Transverse colon (tissue), 4 donors: ENCODE results near the gene MAF. TPM values are rescaled to one million over a fixed set of nuclear protein-coding genes. Genes with fewer than 3 reads are reported as not detected.

ENCODE experiments used
- DNase-seq: peaks from one replicate; pipeline ENCODE4 v3.0.0-alpha.2; 2019
- H3K27ac ChIP-seq, 4 donors: fragments of 200-600 bp; sonication (generic); 2 replicates each; pipeline ENCODE4 v1.5.1; 2016 to 2018; ENCODE audit warnings: inconsistent platforms in 4 of 4
- H3K27me3 ChIP-seq: fragments of 200-600 bp; sonication (generic); 2 replicates; pipeline ENCODE4 v1.5.1; 2017; ENCODE audit warnings: inconsistent platforms
- H3K36me3 ChIP-seq, 4 donors: fragments of 200-600 bp; sonication (generic); 2 replicates each; pipeline ENCODE4 v1.5.1; 2017 to 2019; ENCODE audit warnings: inconsistent platforms in 4 of 4
- H3K4me1 ChIP-seq, 4 donors: fragments of 200-600 bp; sonication (generic); 2 replicates each; pipeline ENCODE4 v1.5.1; 2017 to 2020; ENCODE audit warnings: inconsistent platforms in 4 of 4
- H3K4me3 ChIP-seq, 4 donors: fragments of 200-600 bp; sonication (generic); 1 replicate in 1 of 4; 2 replicates in 3 of 4; pipeline versions ENCODE4 v1.5.1 to v1.6.1; 2017 to 2019; ENCODE audit warnings: inconsistent platforms in 4 of 4
- H3K9me3 ChIP-seq, 2 donors: fragments of 200-600 bp; sonication (generic); 2 replicates each; pipeline ENCODE4 v1.5.1; 2017 to 2019; ENCODE audit warnings: inconsistent platforms in 2 of 2
- EP300 ChIP-seq: sonication (generic); formaldehyde crosslinking; IDR thresholded peaks from one replicate; pipeline ENCODE4 v1.6.1; 2017; ENCODE audit warnings: antibody characterized with exemption, low read depth
- POLR2A ChIP-seq: fragments of 450-650 bp; IDR thresholded peaks from one replicate; pipeline ENCODE4 v1.6.1; 2016; ENCODE audit warnings: antibody characterized with exemption, mild to moderate bottlenecking, moderate library complexity
- POLR2AphosphoS5 ChIP-seq, 3 donors: sonication (generic); formaldehyde crosslinking; IDR thresholded peaks; one replicate each; pipeline ENCODE4 v1.6.1; 2016; ENCODE audit warnings: antibody characterized with exemption in 3 of 3
- WGBS, 2 donors: methylation state at CpG; one replicate each; pipeline ENCODE4 v1.1.5; 2018; ENCODE audit warnings: low coverage in 1 of 2; 5-methylcytosine and 5-hydroxymethylcytosine counted together
- in situ Hi-C, 4 donors: fragments of 200-750 bp; cut with MboI; loops; one replicate each; pipeline versions ENCODE4 v1.15.0 to v1.15.1; 2017; ENCODE audit warnings: low sequenced_read_pairs in 3 of 4, low pct_ligation_motif_present in 1 of 4, low pct_unique_long_range_greater_than_20kb in 1 of 4
- intact Hi-C: fragments of 100-400 bp; cut with DNase I; formaldehyde crosslinking; loops from one replicate; pipeline ENCODE4 v1.15.1; 2023; ENCODE audit warnings: low total_unique reads
- total RNA-seq, 4 donors: library from RNA; depleted of rRNA; stranded (reverse); fragments of >200 nt; gene quantifications; one replicate each; pipeline ENCODE4 v1.1.0, GENCODE V29; 2016
- TF ChIP-seq, protein P1 (sequence below), 5 experiments: fragments of 200-600 bp in 3 of 5; fragments of 450-650 bp in 2 of 5; sonication (generic) in 3 of 5; IDR thresholded peaks; 1 replicate in 2 of 5; 2 replicates in 3 of 5; pipeline ENCODE4 v1.5.1; 2016 to 2017; ENCODE audit warnings: antibody characterized with exemption in 5 of 5, inconsistent platforms in 3 of 5, mild to moderate bottlenecking in 2 of 5, moderate library complexity in 1 of 5

MAF gene
- total RNA-seq, 4 donors from 2014 or later: 8.4 to 25.2 (median 14.0) TPM

DNA sequence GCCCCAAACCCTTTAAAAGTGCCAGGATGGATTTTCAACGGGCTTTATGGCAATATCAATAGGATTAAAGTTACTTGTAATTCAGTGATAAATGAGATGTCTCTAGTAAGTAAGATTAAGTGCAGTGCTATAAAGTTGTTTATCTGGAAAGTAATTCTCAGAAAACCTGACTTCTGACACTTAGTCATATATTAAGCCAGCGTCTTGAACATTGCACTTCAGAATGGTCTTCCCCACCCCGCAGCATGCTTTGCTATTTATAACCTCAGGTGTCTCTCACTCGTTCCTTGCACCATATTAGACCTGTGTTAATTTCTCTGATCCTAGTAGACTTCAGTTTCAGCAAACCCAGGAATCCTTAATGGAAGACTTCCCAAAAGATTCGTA lies 2.1 kb upstream of the MAF start:
- H3K36me3 ChIP-seq: no peaks in the 10 kb centered on the region
- TF ChIP-seq, protein P1, sequence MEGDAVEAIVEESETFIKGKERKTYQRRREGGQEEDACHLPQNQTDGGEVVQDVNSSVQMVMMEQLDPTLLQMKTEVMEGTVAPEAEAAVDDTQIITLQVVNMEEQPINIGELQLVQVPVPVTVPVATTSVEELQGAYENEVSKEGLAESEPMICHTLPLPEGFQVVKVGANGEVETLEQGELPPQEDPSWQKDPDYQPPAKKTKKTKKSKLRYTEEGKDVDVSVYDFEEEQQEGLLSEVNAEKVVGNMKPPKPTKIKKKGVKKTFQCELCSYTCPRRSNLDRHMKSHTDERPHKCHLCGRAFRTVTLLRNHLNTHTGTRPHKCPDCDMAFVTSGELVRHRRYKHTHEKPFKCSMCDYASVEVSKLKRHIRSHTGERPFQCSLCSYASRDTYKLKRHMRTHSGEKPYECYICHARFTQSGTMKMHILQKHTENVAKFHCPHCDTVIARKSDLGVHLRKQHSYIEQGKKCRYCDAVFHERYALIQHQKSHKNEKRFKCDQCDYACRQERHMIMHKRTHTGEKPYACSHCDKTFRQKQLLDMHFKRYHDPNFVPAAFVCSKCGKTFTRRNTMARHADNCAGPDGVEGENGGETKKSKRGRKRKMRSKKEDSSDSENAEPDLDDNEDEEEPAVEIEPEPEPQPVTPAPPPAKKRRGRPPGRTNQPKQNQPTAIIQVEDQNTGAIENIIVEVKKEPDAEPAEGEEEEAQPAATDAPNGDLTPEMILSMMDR (IDR thresholded peaks at IDR 0.05): no peak
- TF ChIP-seq EP300 (no peak), POLR2AphosphoS5 (IDR thresholded peaks at IDR 0.05) (no peak), POLR2A (no peak)
- peak overlapping the region in 1 of 4 donors; percentile 4 for H3K4me3 ChIP-seq
- H3K27me3 ChIP-seq: peaks cover 13% of the 10 kb centered on the region
- H3K9me3 ChIP-seq: no peaks in the 10 kb centered on the region
- H3K27ac ChIP-seq: peak overlapping the region; percentile 45 to 95 (median 93)
- in situ Hi-C loops: loop anchor here in 3 of 4 donors (10.0 to 25.0 kb wide), 3 partner anchors 890 to 1098 kb away; no protein-coding TSS in a partner anchor
- intact Hi-C loops: loop anchor here (2.0 to 10.0 kb wide), 2 partner anchors 1100 to 1478 kb away; no protein-coding TSS in a partner anchor
- H3K4me1 ChIP-seq: peaks cover 0 to 26% (median 10%) of the 10 kb centered on the region in 4 donors
- 16 to 18% methylated on average over 5 of the region's 5 CpGs for whole genome bisulfite sequencing, 2 donors
- DNase-seq: no peak

DNA sequence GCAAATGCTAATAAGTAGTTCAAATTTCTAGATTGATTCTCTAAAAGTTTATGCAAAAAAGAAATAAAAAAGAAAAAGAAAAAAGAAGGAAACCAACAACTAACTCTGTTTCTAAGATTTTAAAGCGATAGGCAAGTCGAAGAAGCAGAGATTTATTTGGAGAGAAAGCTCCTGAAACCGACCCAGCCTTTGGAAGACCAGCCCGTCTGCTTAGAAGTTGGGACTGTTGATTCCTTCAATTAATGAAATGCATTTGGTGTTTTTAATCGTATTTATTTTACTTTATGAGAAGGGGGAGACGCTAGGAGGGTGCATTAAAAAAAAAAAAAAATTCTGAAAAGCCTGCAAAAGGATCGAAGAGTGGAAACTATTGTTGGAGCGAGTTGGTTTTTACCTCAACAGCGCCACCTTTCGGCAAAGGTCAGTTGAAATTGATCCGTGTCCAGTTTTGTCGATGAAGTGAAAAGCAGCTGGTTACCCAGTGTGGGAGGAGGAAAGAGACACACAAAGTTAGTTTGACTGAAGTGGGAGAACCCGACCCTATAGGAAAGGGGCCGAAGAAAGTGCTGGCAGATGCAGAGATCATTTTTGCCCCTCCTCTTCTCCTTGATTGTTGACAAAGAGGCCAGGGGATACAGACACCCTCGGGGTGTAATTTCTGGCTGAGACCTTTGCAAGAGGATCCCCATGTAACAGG lies 1.5 kb upstream of the MAF start:
- Histone ChIP-seq H3K27ac (peak overlapping the region; percentile 83 to 95 (median 93)), H3K4me3 (peak overlapping the region; percentile 44 to 82 (median 66)), H3K4me1 (peaks cover 0 to 24% (median 10%) of the 10 kb centered on the region in 4 donors), H3K36me3 (no peaks in the 10 kb centered on the region), H3K27me3 (peaks cover 19% of the 10 kb centered on the region), H3K9me3 (no peaks in the 10 kb centered on the region)
- in situ Hi-C loops: loop anchor here in 3 of 4 donors (10.0 to 25.0 kb wide), 3 partner anchors 890 to 1097 kb away; no protein-coding TSS in a partner anchor
- peak; percentile 87 for DNase-seq
- intact Hi-C loops: loop anchor here (2.0 to 10.0 kb wide), 2 partner anchors 1099 to 1477 kb away; no protein-coding TSS in a partner anchor
- TF ChIP-seq, protein P1 (IDR thresholded peaks at IDR 0.05): peak; percentile 76 to 84 (median 82)
- TF ChIP-seq POLR2A (no peak), POLR2AphosphoS5 (IDR thresholded peaks at IDR 0.05) (peak in 1 of 3 donors; percentile 20)
- WGBS, 2 donors: 0 to 2% methylated on average over 13 to 15 of the region's 15 CpGs

DNA sequence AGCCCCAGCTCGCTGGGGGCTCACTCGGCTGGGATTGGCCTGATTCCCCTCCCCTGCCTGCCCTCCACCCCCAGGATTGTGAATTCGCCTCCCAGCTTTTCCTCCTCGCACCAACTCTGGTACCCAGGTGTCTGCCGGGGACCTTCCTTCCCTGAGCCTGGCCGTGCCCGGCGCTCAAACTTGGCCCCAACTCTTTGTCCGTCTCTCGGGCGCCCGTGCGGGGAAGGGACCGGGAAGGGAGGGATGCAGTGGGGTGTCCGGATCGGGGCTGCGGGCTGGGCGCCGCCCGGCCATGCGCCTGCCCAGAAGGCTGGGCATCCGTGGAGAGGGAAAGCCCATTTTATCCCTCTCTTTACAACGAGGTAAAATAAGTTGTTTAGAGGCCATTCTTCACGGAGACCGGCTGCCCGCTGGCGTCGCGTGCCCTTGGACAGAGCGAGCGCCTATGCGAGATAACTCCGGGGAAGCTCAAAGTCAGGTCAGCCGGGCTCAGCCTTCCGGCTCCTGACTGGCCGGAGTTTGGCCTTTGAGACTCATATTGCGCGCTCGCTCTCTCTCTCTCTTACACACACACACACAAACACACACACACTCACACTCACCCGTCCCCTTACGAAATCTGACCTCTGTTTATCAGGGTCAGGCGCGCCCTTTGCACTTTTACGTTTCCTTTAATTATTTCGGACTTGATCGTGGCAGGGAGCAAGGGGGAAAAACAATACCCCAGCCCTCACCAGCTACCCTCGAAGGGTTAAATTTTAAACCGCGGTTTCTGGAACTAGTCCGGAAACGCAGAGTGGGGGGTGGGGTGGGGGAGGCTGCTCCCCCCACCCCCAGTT lies 774 bp upstream of the MAF start:
- Histone ChIP-seq H3K9me3 (no peaks in the 10 kb centered on the region), H3K36me3 (no peaks in the 10 kb centered on the region), H3K27me3 (peaks cover 26% of the 10 kb centered on the region), H3K4me1 (peaks cover 0 to 22% (median 10%) of the 10 kb centered on the region in 4 donors), H3K4me3 (peak overlapping the region; percentile 44 to 82 (median 66)), H3K27ac (peak overlapping the region; percentile 83 to 95 (median 93))
- TF ChIP-seq POLR2A (peak; percentile 61), POLR2AphosphoS5 (IDR thresholded peaks at IDR 0.05) (peak in 2 of 3 donors; percentile 18 to 71), EP300 (no peak)
- intact Hi-C loops (loop anchor here (10.0 kb wide), 1 partner anchor 1477 kb away; no protein-coding TSS in a partner anchor), in situ Hi-C loops (loop anchor here in 3 of 4 donors (10.0 to 25.0 kb wide), 3 partner anchors 889 to 1097 kb away; no protein-coding TSS in a partner anchor)
- WGBS, 2 donors: 1% methylated on average over 41 of the region's 51 CpGs; no CpG with 5 or more reads in 1 of the 2 donors
- peak; percentile 72 for DNase-seq

DNA sequence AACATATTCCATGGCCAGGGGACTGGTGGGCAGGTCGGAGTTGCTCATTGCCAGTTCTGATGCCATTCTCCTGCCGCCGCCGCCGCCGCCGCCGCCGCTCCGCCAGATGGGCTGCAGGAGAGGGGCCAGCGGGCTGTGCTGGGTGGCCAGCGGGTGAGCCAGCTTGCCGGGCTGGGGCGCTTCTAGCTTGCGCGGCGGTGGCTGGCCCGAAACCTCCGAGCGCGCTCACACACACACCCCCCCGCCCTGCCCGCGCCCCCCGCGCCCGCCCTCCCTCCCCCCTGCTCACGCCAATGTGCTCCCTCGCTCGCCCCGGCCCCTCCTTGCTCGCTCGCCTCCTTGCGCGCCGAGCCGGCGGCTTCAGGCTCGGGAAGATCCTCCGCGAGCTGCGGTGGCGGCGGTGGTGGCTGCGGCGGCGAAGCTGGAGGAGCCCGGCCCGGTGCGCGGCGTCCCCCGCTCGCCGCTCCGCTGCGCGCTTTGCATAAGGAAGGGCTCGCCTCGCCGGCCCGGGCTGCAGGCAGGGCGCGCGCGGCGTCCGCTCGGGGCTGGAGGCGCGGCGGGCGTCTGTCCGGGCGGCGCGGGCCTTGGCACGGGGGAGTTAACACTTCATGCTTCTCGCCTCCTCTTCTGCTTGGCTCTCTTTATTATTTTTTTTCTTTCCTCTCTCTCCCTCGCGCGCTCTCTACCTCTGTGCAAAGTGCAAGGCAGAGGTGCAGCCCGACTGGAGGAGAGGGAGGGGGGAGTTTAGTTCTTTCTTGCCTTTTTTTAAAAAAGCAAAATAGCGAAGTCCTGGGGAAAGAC lies 500 bp downstream of the MAF start:
- intact Hi-C loops: loop anchor here (10.0 kb wide), 1 partner anchor 1475 kb away; no protein-coding TSS in a partner anchor

More for the DNA sequence above, 500 bp downstream of the MAF start:
- Histone ChIP-seq H3K4me3 (peak overlapping the region; percentile 44 to 82 (median 66)), H3K27me3 (peaks cover 39% of the 10 kb centered on the region), H3K36me3 (no peaks in the 10 kb centered on the region), H3K4me1 (peaks cover 0 to 22% (median 10%) of the 10 kb centered on the region in 4 donors), H3K9me3 (no peaks in the 10 kb centered on the region), H3K27ac (peak overlapping the region; percentile 83 to 95 (median 93))
- WGBS, 2 donors: 0% methylated on average over 1 to 42 of the region's 84 CpGs
- in situ Hi-C loops: loop anchor here in 3 of 4 donors (10.0 to 25.0 kb wide), 3 partner anchors 888 to 1095 kb away; no protein-coding TSS in a partner anchor
- TF ChIP-seq, protein P1 (IDR thresholded peaks at IDR 0.05): no peak
- no peak for DNase-seq
